SJSA1 (cell line): ENCODE data around the gene NR2F1-AS1. TPM values are rescaled to one million over a fixed set of nuclear protein-coding genes. Genes with fewer than 3 reads are reported as not detected.

Source experiments
- DNase-seq, 2 experiments: peaks; one replicate each; pipeline ENCODE4 v3.0.0-alpha.2; 2015 to 2020; ENCODE audit warnings: low spot score in 2 of 2, low read depth in 1 of 2
- H3K27ac ChIP-seq: fragments of 250-450 bp; sonication (Bioruptor Pico); 2 replicates; pipeline ENCODE4 v1.5.1; 2020; ENCODE audit warnings: mild to moderate bottlenecking, moderate library complexity
- H3K27me3 ChIP-seq: fragments of 250-450 bp; sonication (Bioruptor Pico); replicated peaks from 2 replicates; pipeline ENCODE4 v1.5.1; 2020; ENCODE audit warnings: mild to moderate bottlenecking, moderate library complexity
- H3K36me3 ChIP-seq: fragments of 250-450 bp; sonication (Bioruptor Pico); 2 replicates; pipeline ENCODE4 v1.5.1; 2020; ENCODE audit warnings: mild to moderate bottlenecking
- H3K4me1 ChIP-seq: fragments of 250-450 bp; sonication (Bioruptor Pico); replicated peaks from 2 replicates; pipeline ENCODE4 v1.6.1; 2021; ENCODE audit warnings: mild to moderate bottlenecking
- H3K4me3 ChIP-seq: fragments of 250-450 bp; sonication (Bioruptor Pico); 2 replicates; pipeline ENCODE4 v1.5.1; 2020; ENCODE audit warnings: mild to moderate bottlenecking
- H3K9me3 ChIP-seq: fragments of 250-450 bp; sonication (Bioruptor Pico); replicated peaks from 2 replicates; pipeline ENCODE4 v1.5.1; 2020; ENCODE audit warnings: mild to moderate bottlenecking
- total RNA-seq: library from RNA; depleted of rRNA; stranded (reverse); fragments of >200 nt; shearing (Covaris generic); gene quantifications from 2 replicates; pipeline ENCODE4 v1.2.3, GENCODE V29; 2014

The NR2F1-AS1 gene
- total RNA-seq, 1 experiment from 2014 or later = 9.2 TPM

- Histone ChIP-seq H3K36me3 (no peaks in the 10 kb centered on the region), H3K27ac (no peak overlapping the region), H3K27me3 (peaks cover 53% of the 10 kb centered on the region), H3K9me3 (no peaks in the 10 kb centered on the region), H3K4me3 (no peak overlapping the region), H3K4me1 (peaks cover 21% of the 10 kb centered on the region)
- no peak for DNase-seq
Measured at GRCh38 chr5:93608855-93609254, 27.8 kb upstream of the NR2F1-AS1 start.

DNA sequence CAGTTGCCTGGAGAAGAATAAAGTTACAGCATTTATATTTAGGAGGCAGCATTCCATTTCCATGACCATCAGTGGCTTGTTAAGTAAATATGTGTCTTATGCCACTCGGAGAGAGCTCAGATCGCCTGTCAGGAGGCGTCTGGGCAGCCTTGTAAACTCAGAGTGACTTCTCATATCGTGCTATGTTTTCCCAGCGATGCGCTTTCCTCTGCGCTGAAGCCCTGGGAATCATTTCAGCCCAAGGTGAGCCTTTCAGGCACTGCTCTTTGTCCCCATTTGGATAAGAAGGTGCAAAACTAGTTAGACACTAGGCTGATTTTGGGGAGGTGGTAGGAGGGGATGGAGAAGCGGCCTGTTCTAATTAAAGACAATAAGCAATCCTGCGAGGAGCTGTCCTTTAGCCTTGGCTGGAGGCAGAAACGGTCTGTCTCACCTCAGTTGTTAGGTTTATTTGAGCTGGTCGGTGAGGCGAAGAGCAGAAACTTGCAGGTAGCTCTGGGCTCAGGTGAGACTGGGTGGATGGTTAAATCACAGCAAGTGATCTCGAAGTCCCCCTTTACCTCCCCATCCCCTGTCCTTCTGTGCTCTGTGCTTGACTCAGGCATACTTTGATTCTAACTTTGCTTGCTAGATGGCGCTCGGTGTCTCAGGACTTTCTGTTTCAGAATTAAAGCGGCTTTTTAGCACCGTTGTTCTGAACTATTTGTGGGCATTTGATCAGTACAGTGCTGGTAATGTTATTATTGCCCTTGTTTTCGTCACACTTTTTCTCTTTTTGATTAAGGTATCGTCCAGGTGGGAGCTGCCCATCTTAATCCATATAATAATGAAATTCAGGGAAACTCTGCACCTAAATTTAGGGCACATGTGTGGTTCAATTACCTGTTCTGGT, 26.6 kb upstream of the NR2F1-AS1 start:
- H3K27me3 ChIP-seq = peaks cover 40% of the 10 kb centered on the region
- DNase-seq = peak; percentile 69 to 73
- H3K27ac ChIP-seq = peak overlapping the region; percentile 40
- no peaks in the 10 kb centered on the region for H3K36me3 ChIP-seq
- H3K4me1 ChIP-seq = peaks cover 21% of the 10 kb centered on the region
- peak overlapping the region; percentile 27 for H3K4me3 ChIP-seq
- no peaks in the 10 kb centered on the region for H3K9me3 ChIP-seq

DNA sequence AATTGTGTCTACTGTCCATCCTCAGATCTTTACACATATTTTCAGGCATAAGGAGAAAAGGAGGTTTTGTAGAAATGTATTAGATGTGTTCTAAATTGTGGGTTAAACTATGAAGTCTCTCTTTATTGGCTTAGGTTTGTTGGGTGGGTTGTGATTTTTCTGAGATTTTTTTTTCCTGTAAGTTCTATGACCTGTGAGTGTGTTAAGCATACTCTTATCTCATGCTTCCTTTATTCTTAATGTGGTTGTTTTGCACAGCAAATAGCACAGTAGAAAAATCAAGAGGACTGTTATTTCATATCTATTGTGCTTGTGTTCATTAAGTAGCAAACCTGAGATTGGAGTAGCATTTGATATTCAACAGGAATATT, 25.3 kb upstream of the NR2F1-AS1 start:
- peaks cover 30% of the 10 kb centered on the region for H3K27me3 ChIP-seq
- DNase-seq = no peak
- peaks cover 15% of the 10 kb centered on the region for H3K4me1 ChIP-seq
- no peak overlapping the region for H3K27ac ChIP-seq
- no peaks in the 10 kb centered on the region for H3K36me3 ChIP-seq
- no peak overlapping the region for H3K4me3 ChIP-seq
- H3K9me3 ChIP-seq = no peaks in the 10 kb centered on the region

GRCh38 chr5:93604644-93605515, 23.9 kb upstream of the NR2F1-AS1 start:
- no peak for DNase-seq
- H3K27ac ChIP-seq = no peak overlapping the region
- no peak overlapping the region for H3K4me3 ChIP-seq
- peaks cover 19% of the 10 kb centered on the region for H3K4me1 ChIP-seq
- H3K36me3 ChIP-seq = no peaks in the 10 kb centered on the region
- H3K9me3 ChIP-seq = no peaks in the 10 kb centered on the region
- H3K27me3 ChIP-seq = peaks cover 15% of the 10 kb centered on the region

DNA sequence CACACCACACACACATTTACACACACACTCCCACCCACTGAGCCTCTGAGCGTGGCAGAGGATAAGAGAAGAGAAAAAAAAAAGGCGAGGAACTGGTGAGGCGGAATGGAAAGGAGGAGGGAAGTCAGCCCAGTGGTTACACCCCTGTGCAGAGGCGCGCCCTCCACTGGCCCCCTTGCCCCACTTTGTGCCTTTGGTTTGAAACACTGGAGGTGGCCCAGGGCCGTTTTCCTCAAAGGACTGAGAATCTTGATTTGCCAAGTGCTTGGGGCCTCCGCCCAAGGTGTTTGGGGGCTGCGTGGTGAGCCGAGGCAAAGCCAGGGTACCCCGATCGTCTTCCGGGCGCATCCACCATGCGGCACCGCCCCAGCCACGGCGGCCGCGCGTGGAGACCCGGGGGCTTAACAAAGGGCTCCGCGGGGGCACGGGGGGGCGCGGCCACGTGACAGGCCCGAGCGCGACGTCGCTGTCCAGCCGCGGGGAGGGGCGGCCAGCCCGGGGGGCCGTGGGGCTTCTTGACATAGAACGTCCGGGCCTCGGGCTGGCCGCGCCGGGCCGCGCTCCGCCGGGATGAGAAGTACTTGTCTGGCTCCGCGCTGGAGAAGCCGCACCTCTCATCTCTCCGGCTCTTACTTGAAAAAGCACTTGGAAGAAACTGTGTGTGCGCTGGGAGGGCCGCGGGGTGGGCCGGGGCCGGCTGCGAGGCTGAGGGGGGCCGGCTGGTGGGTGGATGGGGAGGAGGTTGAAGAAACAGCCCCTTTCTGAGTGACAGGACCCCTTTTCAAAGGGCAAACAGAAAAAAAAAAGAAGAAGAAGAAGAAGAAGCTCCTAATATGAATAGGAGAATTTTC, 23.0 kb upstream of the NR2F1-AS1 start:
- Histone ChIP-seq H3K4me3 (no peak overlapping the region), H3K27me3 (peaks cover 7% of the 10 kb centered on the region), H3K36me3 (no peaks in the 10 kb centered on the region), H3K9me3 (no peaks in the 10 kb centered on the region), H3K4me1 (peaks cover 19% of the 10 kb centered on the region), H3K27ac (no peak overlapping the region)
- DNase-seq = no peak

- H3K27ac ChIP-seq = no peak overlapping the region
- no peaks in the 10 kb centered on the region for H3K9me3 ChIP-seq
- no peak overlapping the region for H3K4me3 ChIP-seq
- peaks cover 19% of the 10 kb centered on the region for H3K4me1 ChIP-seq
- no peaks in the 10 kb centered on the region for H3K27me3 ChIP-seq
- DNase-seq = no peak
- no peaks in the 10 kb centered on the region for H3K36me3 ChIP-seq
Measured at GRCh38 chr5:93603078-93603792, 22.2 kb upstream of the NR2F1-AS1 start.

- no peaks in the 10 kb centered on the region for H3K27me3 ChIP-seq
- no peak overlapping the region for H3K27ac ChIP-seq
- DNase-seq = no peak
- no peaks in the 10 kb centered on the region for H3K36me3 ChIP-seq
- H3K4me1 ChIP-seq = peaks cover 12% of the 10 kb centered on the region
- no peaks in the 10 kb centered on the region for H3K9me3 ChIP-seq
- no peak overlapping the region for H3K4me3 ChIP-seq
Measured at GRCh38 chr5:93602241-93603077, 21.4 kb upstream of the NR2F1-AS1 start.

DNA sequence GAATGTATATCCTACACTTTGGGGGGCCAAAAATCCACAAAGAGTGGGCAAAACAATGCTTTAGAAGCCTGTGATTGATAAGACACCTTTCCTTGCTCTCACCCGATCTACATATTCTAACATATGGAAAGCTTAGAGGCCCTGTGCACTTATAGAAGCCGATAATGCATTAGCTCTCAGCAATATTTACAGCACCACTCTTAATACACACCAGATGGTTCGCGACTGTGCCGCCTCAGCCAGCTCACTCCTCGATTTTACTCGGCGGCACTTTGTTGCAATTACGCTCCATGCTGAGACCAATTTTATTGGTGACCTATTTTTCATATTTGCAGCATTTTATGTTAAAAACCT, 20.8 kb upstream of the NR2F1-AS1 start:
- DNase-seq = no peak
- no peaks in the 10 kb centered on the region for H3K9me3 ChIP-seq
- H3K27me3 ChIP-seq = no peaks in the 10 kb centered on the region
- H3K4me3 ChIP-seq = no peak overlapping the region
- peaks cover 6% of the 10 kb centered on the region for H3K4me1 ChIP-seq
- no peak overlapping the region for H3K27ac ChIP-seq
- H3K36me3 ChIP-seq = no peaks in the 10 kb centered on the region

DNA sequence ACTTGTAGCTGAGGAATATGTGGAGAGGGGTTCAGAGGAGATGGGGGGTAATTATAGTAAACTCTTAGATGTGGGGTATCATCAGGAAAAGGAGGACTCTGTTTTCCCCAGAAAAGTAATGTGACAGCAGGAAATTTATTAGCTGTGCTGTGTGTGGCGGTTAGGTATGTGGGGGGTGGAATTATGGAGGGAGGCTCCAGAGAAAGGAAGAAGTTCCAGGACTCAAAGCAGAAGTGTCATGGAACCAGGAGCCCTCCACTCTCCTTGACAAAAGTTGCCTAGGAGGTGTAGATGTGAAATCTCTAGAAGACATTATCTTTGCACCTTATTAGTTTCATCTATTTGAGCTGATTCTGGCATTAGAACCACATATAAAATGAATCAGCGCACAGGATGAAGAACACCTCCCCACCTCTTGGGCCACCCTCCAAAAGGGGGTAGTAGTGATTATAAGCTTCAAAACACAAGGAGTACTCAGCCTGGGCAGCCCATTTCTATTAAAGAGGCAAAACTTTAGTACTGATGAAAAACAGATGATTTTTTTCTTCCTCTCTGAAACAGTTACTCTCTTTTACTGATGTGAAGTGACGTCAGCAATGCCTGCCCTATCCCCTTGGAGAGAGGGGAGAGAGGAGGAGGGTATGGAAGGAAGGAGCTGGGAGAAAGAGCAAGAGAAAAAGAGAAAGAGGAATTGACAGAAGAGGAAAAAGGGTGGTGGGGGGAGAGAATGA, 20.2 kb upstream of the NR2F1-AS1 start:
- Histone ChIP-seq H3K4me3 (no peak overlapping the region), H3K27me3 (no peaks in the 10 kb centered on the region), H3K4me1 (peaks cover 4% of the 10 kb centered on the region; the same call in 1 of the 2 replicates), H3K27ac (no peak overlapping the region), H3K36me3 (no peaks in the 10 kb centered on the region), H3K9me3 (no peaks in the 10 kb centered on the region)
- no peak for DNase-seq

DNA sequence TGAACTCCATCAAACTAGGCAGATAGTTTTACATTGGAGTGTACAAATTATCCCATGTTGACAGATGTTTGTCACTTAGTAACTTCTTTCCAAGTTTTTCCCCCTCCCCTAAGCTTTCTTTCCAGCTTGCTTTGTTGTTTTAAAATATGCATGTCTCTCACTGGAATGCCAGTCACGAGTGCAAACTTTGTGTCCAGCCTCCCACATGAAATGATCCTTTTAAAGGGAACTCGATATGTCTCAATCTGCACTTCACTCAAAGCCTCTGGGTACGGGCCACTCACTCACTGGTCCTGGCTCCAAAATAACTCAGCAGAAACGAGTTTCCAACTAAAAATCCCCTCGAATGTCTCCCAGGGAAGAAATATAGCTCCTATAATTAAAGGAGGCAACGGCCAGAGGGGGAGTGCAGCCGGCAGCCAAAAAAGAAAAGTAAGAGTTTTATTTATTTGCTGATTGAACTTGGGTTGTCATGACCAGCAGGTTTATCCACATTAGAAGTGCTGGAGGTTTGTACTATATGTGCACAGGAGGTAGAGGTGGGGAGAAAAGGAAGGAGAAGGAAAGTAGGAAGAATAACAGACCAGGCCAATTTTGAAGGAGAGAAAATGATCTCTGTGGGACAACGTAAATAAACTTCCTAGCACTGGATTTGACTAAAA, 19.5 kb upstream of the NR2F1-AS1 start:
- no peak overlapping the region for H3K27ac ChIP-seq
- no peak for DNase-seq
- peaks cover 4% of the 10 kb centered on the region; the same call in 1 of the 2 replicates for H3K4me1 ChIP-seq
- no peaks in the 10 kb centered on the region for H3K36me3 ChIP-seq
- no peak overlapping the region for H3K4me3 ChIP-seq
- no peaks in the 10 kb centered on the region for H3K9me3 ChIP-seq
- H3K27me3 ChIP-seq = no peaks in the 10 kb centered on the region

- Histone ChIP-seq H3K4me3 (no peak overlapping the region), H3K27me3 (no peaks in the 10 kb centered on the region), H3K9me3 (no peaks in the 10 kb centered on the region), H3K36me3 (no peaks in the 10 kb centered on the region), H3K27ac (no peak overlapping the region), H3K4me1 (peaks cover 4% of the 10 kb centered on the region; the same call in 1 of the 2 replicates)
- no peak for DNase-seq
Measured at GRCh38 chr5:93599399-93600120, 18.5 kb upstream of the NR2F1-AS1 start.
